Measurements from ENCODE around the gene RALGAPA2. TPM values are rescaled to one million over a fixed set of nuclear protein-coding genes. Genes with fewer than 3 reads are reported as not detected.

The RALGAPA2 gene
- total RNA-seq, 2 experiments from 2014 or later = 20.2 to 26.4 TPM

GRCh38 chr20:20567712-20568111, 144.7 kb downstream of the RALGAPA2 start:
- POLR2A ChIA-PET = no interaction called here
- peaks cover 12% of the 10 kb centered on the region for H3K36me3 Mint-ChIP-seq (ENCODE audit: low read depth)
- H3K27me3 Mint-ChIP-seq = no peaks in the 10 kb centered on the region

GRCh38 chr20:20566516-20566915, 145.9 kb downstream of the RALGAPA2 start:
- H3K9me3 Mint-ChIP-seq (ENCODE audit: low read depth) = no peaks in the 10 kb centered on the region
- H3K4me1 Mint-ChIP-seq = peaks cover 2% of the 10 kb centered on the region
- ChIA-PET POLR2A (no interaction called here), CTCF (interaction anchor here (0.7 to 2.1 kb wide), 6 partner anchors 13 to 879 kb away, joined by 3 to 5 read pairs (median 3); no protein-coding TSS in a partner anchor)
- no peak for ATAC-seq
- intact Hi-C loops (cut with DNase I, micrococcal nuclease) = loop anchor here (2.0 to 10.0 kb wide), 3 partner anchors 20 to 382 kb away; no protein-coding TSS in a partner anchor
- H3K4me3 Mint-ChIP-seq = no peak overlapping the region
- no peak overlapping the region for H3K27ac Mint-ChIP-seq
- peaks cover 10% of the 10 kb centered on the region for H3K36me3 Mint-ChIP-seq (ENCODE audit: low read depth)
- no peak for DNase-seq
- H3K27me3 Mint-ChIP-seq = no peaks in the 10 kb centered on the region

More at GRCh38 chr20:20567712-20568111, 144.7 kb downstream of the RALGAPA2 start:
- CTCF ChIA-PET = interaction anchor here (0.6 to 2.1 kb wide), 3 partner anchors 12 to 193 kb away, joined by 3 to 5 read pairs (median 3); no protein-coding TSS in a partner anchor
- H3K27ac Mint-ChIP-seq = no peak overlapping the region
- no peak overlapping the region for H3K4me3 Mint-ChIP-seq
- H3K4me1 Mint-ChIP-seq = no peaks in the 10 kb centered on the region
- DNase-seq (no peak), ATAC-seq (no peak)
- intact Hi-C loops (cut with DNase I, micrococcal nuclease) = loop anchor here (1.0 to 10.0 kb wide), 8 partner anchors 21 to 484 kb away; no protein-coding TSS in a partner anchor
- H3K9me3 Mint-ChIP-seq (ENCODE audit: low read depth) = no peaks in the 10 kb centered on the region

GRCh38 chr20:20564279-20564678, 148.2 kb downstream of the RALGAPA2 start:
- DNase-seq = no peak
- Mint-ChIP-seq H3K4me1 (peaks cover 2% of the 10 kb centered on the region), H3K9me3 (ENCODE audit: low read depth) (no peaks in the 10 kb centered on the region), H3K4me3 (no peak overlapping the region), H3K27me3 (no peaks in the 10 kb centered on the region), H3K36me3 (ENCODE audit: low read depth) (peaks cover 15% of the 10 kb centered on the region), H3K27ac (no peak overlapping the region)
- ATAC-seq = no peak
- ChIA-PET CTCF (interaction anchor here (0.9 kb wide), 1 partner anchor 15 kb away, joined by 4 read pairs; no protein-coding TSS in a partner anchor), POLR2A (no interaction called here)
- intact Hi-C loops (cut with DNase I, micrococcal nuclease) = loop anchor here in 1 of 2 experiments (10.0 kb wide), 1 partner anchor 379 kb away; no protein-coding TSS in a partner anchor

- intact Hi-C loops (cut with DNase I, micrococcal nuclease) = loop anchor here in 1 of 2 experiments (10.0 kb wide), 1 partner anchor 378 kb away; no protein-coding TSS in a partner anchor
- Mint-ChIP-seq H3K4me3 (no peak overlapping the region), H3K4me1 (peaks cover 2% of the 10 kb centered on the region), H3K9me3 (ENCODE audit: low read depth) (no peaks in the 10 kb centered on the region), H3K27me3 (no peaks in the 10 kb centered on the region), H3K27ac (no peak overlapping the region), H3K36me3 (ENCODE audit: low read depth) (peaks cover 23% of the 10 kb centered on the region)
- POLR2A ChIA-PET = no interaction called here
- CTCF ChIA-PET = interaction anchor here (0.6 kb wide), 1 partner anchor 12 kb away, joined by 3 read pairs; no protein-coding TSS in a partner anchor
- ATAC-seq (no peak), DNase-seq (no peak)
Measured at GRCh38 chr20:20562507-20562906, 149.9 kb downstream of the RALGAPA2 start.

- DNase-seq = no peak
- H3K4me1 Mint-ChIP-seq = peaks cover 2% of the 10 kb centered on the region
- CTCF ChIA-PET = interaction anchor here (0.6 to 1.5 kb wide), 3 partner anchors 27 to 378 kb away, joined by 3 to 4 read pairs (median 3); no protein-coding TSS in a partner anchor
- H3K4me3 Mint-ChIP-seq = no peak overlapping the region
- intact Hi-C loops (cut with DNase I, micrococcal nuclease) = loop anchor here in 1 of 2 experiments (10.0 kb wide), 1 partner anchor 377 kb away; no protein-coding TSS in a partner anchor
- H3K36me3 Mint-ChIP-seq (ENCODE audit: low read depth) = peaks cover 24% of the 10 kb centered on the region
- POLR2A ChIA-PET = no interaction called here
- no peaks in the 10 kb centered on the region for H3K27me3 Mint-ChIP-seq
- H3K27ac Mint-ChIP-seq = no peak overlapping the region
- no peaks in the 10 kb centered on the region for H3K9me3 Mint-ChIP-seq (ENCODE audit: low read depth)
- ATAC-seq = no peak
Measured at GRCh38 chr20:20561841-20562240, 150.6 kb downstream of the RALGAPA2 start.

- DNase-seq (no peak), ATAC-seq (no peak)
- Mint-ChIP-seq H3K27me3 (no peaks in the 10 kb centered on the region), H3K36me3 (ENCODE audit: low read depth) (peaks cover 29% of the 10 kb centered on the region), H3K4me3 (no peak overlapping the region), H3K27ac (no peak overlapping the region), H3K9me3 (ENCODE audit: low read depth) (no peaks in the 10 kb centered on the region), H3K4me1 (peaks cover 2% of the 10 kb centered on the region)
- ChIA-PET CTCF (interaction anchor here (1.1 to 1.5 kb wide), 3 partner anchors 14 to 26 kb away, joined by 3 to 4 read pairs (median 4); no protein-coding TSS in a partner anchor), POLR2A (no interaction called here)
- intact Hi-C loops (cut with DNase I, micrococcal nuclease) = loop anchor here in 1 of 2 experiments (10.0 kb wide), 1 partner anchor 376 kb away; no protein-coding TSS in a partner anchor
Measured at GRCh38 chr20:20561172-20561571, 151.3 kb downstream of the RALGAPA2 start.

GRCh38 chr20:20557406-20557805, 155.0 kb downstream of the RALGAPA2 start:
- intact Hi-C loops (cut with DNase I, micrococcal nuclease) = no loop called here
- ChIA-PET CTCF (no interaction called here), POLR2A (no interaction called here)
- ATAC-seq (no peak), DNase-seq (no peak)
- no peak overlapping the region for H3K27ac Mint-ChIP-seq
- H3K27me3 Mint-ChIP-seq = no peaks in the 10 kb centered on the region
- H3K4me3 Mint-ChIP-seq = no peak overlapping the region
- peaks cover under 1% of the 10 kb centered on the region for H3K4me1 Mint-ChIP-seq
- no peaks in the 10 kb centered on the region for H3K9me3 Mint-ChIP-seq (ENCODE audit: low read depth)
- peaks cover 31% of the 10 kb centered on the region for H3K36me3 Mint-ChIP-seq (ENCODE audit: low read depth)

GRCh38 chr20:20555838-20556237, 156.6 kb downstream of the RALGAPA2 start:
- Mint-ChIP-seq H3K4me3 (no peak overlapping the region), H3K36me3 (ENCODE audit: low read depth) (peaks cover 26% of the 10 kb centered on the region), H3K4me1 (no peaks in the 10 kb centered on the region), H3K27me3 (no peaks in the 10 kb centered on the region), H3K27ac (no peak overlapping the region), H3K9me3 (ENCODE audit: low read depth) (no peaks in the 10 kb centered on the region)
- ATAC-seq = no peak
- ChIA-PET POLR2A (interaction anchor here (0.6 kb wide), 1 partner anchor 1598 kb away, joined by 3 read pairs; no protein-coding TSS in a partner anchor), CTCF (no interaction called here)
- intact Hi-C loops (cut with DNase I, micrococcal nuclease) = no loop called here
- no peak for DNase-seq

- DNase-seq (no peak), ATAC-seq (no peak)
- H3K4me3 Mint-ChIP-seq = no peak overlapping the region
- intact Hi-C loops (cut with DNase I, micrococcal nuclease) = no loop called here
- H3K36me3 Mint-ChIP-seq (ENCODE audit: low read depth) = peaks cover 22% of the 10 kb centered on the region
- H3K4me1 Mint-ChIP-seq = peaks cover 5% of the 10 kb centered on the region
- H3K9me3 Mint-ChIP-seq (ENCODE audit: low read depth) = no peaks in the 10 kb centered on the region
- H3K27ac Mint-ChIP-seq = no peak overlapping the region
- H3K27me3 Mint-ChIP-seq = no peaks in the 10 kb centered on the region
- ChIA-PET POLR2A (no interaction called here), CTCF (no interaction called here)
Measured at GRCh38 chr20:20554951-20555350, 157.5 kb downstream of the RALGAPA2 start.

GRCh38 chr20:20553541-20553940, 158.9 kb downstream of the RALGAPA2 start:
- H3K4me1 Mint-ChIP-seq = peaks cover 14% of the 10 kb centered on the region
- ATAC-seq (no peak), DNase-seq (no peak)
- H3K27me3 Mint-ChIP-seq = no peaks in the 10 kb centered on the region
- intact Hi-C loops (cut with DNase I, micrococcal nuclease) = no loop called here
- H3K4me3 Mint-ChIP-seq = no peak overlapping the region
- H3K36me3 Mint-ChIP-seq (ENCODE audit: low read depth) = peaks cover 17% of the 10 kb centered on the region
- POLR2A ChIA-PET = interaction anchor here (0.7 kb wide), 1 partner anchor 81 kb away, joined by 4 read pairs; no protein-coding TSS in a partner anchor
- CTCF ChIA-PET = no interaction called here
- no peaks in the 10 kb centered on the region for H3K9me3 Mint-ChIP-seq (ENCODE audit: low read depth)
- H3K27ac Mint-ChIP-seq = no peak overlapping the region

- no peaks in the 10 kb centered on the region for H3K27me3 Mint-ChIP-seq
- ChIA-PET CTCF (interaction anchor here (1.4 kb wide), 1 partner anchor 15 kb away, joined by 4 read pairs; no protein-coding TSS in a partner anchor), POLR2A (no interaction called here)
- H3K4me1 Mint-ChIP-seq = peaks cover 27% of the 10 kb centered on the region
- H3K4me3 Mint-ChIP-seq = no peak overlapping the region
- DNase-seq (no peak), ATAC-seq (no peak)
- intact Hi-C loops (cut with DNase I, micrococcal nuclease) = no loop called here
- no peaks in the 10 kb centered on the region for H3K9me3 Mint-ChIP-seq (ENCODE audit: low read depth)
- H3K36me3 Mint-ChIP-seq (ENCODE audit: low read depth) = peaks cover 11% of the 10 kb centered on the region
- no peak overlapping the region for H3K27ac Mint-ChIP-seq
Measured at GRCh38 chr20:20552076-20552475, 160.4 kb downstream of the RALGAPA2 start.

GRCh38 chr20:20551409-20551808, 161.0 kb downstream of the RALGAPA2 start:
- no peak overlapping the region for H3K4me3 Mint-ChIP-seq
- ChIA-PET POLR2A (no interaction called here), CTCF (interaction anchor here (1.4 kb wide), 1 partner anchor 16 kb away, joined by 4 read pairs; no protein-coding TSS in a partner anchor)
- H3K36me3 Mint-ChIP-seq (ENCODE audit: low read depth) = peaks cover 10% of the 10 kb centered on the region
- ATAC-seq = no peak
- no peaks in the 10 kb centered on the region for H3K9me3 Mint-ChIP-seq (ENCODE audit: low read depth)
- peaks cover 33% of the 10 kb centered on the region for H3K4me1 Mint-ChIP-seq
- no peak for DNase-seq
- intact Hi-C loops (cut with DNase I, micrococcal nuclease) = no loop called here
- no peak overlapping the region for H3K27ac Mint-ChIP-seq
- H3K27me3 Mint-ChIP-seq = no peaks in the 10 kb centered on the region

Data from activated CD4-positive, alpha-beta T cell treated with anti-CD3 and anti-CD28 coated beads for 36 hours (primary cell).